GM21723 (cell line): Measurements from ENCODE around the gene NCK2.

Experiments used
- ATAC-seq: cut with Tn5 transposase; IDR thresholded peaks from one replicate; pipeline ENCODE4 v1.9.1; 2021; ENCODE audit warnings: mild to moderate bottlenecking, moderate library complexity; ENCODE audit not compliant: unreplicated experiment

Gene NCK2

GRCh38 chr2:105734762-105735538 lies 9.8 kb upstream of the NCK2 start:
- no peak for ATAC-seq

- no peak for ATAC-seq
Observed at GRCh38 chr2:105736145-105736544, 8.6 kb upstream of the NCK2 start.

- no peak for ATAC-seq
Observed at GRCh38 chr2:105737980-105738657, 6.6 kb upstream of the NCK2 start.

- ATAC-seq: no peak
Observed at GRCh38 chr2:105738658-105739241, 6.0 kb upstream of the NCK2 start.

GRCh38 chr2:105739426-105739825 lies 5.3 kb upstream of the NCK2 start:
- ATAC-seq: no peak

- no peak for ATAC-seq
Observed at GRCh38 chr2:105739944-105740530, 4.7 kb upstream of the NCK2 start.

- no peak for ATAC-seq
Observed at GRCh38 chr2:105741174-105741573, 3.5 kb upstream of the NCK2 start.

GRCh38 chr2:105741617-105742016 lies 3.1 kb upstream of the NCK2 start:
- ATAC-seq: no peak

GRCh38 chr2:105744091-105744908 lies 412 bp upstream of the NCK2 start:
- ATAC-seq: peak; percentile 81

GRCh38 chr2:105746177-105747080 lies 1.7 kb downstream of the NCK2 start:
- peak; percentile 51 for ATAC-seq

GRCh38 chr2:105747254-105747894 lies 2.7 kb downstream of the NCK2 start:
- ATAC-seq: no peak

GRCh38 chr2:105747991-105748390 lies 3.3 kb downstream of the NCK2 start:
- no peak for ATAC-seq

- no peak for ATAC-seq
Observed at GRCh38 chr2:105748566-105748965, 3.9 kb downstream of the NCK2 start.

GRCh38 chr2:105749583-105750400 lies 5.1 kb downstream of the NCK2 start:
- ATAC-seq: no peak

- ATAC-seq: no peak
Observed at GRCh38 chr2:105750735-105751134, 6.0 kb downstream of the NCK2 start.

- ATAC-seq: no peak
Observed at GRCh38 chr2:105751272-105751671, 6.6 kb downstream of the NCK2 start.

- no peak for ATAC-seq
Observed at GRCh38 chr2:105752691-105753358, 8.1 kb downstream of the NCK2 start.

- no peak for ATAC-seq
Observed at GRCh38 chr2:105753380-105753779, 8.7 kb downstream of the NCK2 start.
